CD8-positive, alpha-beta memory T cell (primary cell): ENCODE measurements around the gene VAMP2. TPM values are rescaled to one million over a fixed set of nuclear protein-coding genes. Genes with fewer than 3 reads are reported as not detected.
A peak's percentile ranks its signal among the peaks of the same experiment; 100 is the strongest.

Experiments
- CTCF ChIA-PET: fragments of 350-600 bp; sonication (Branson Sonifier 250); formaldehyde crosslinking; loops from one replicate; lab custom pipeline; 2021; ENCODE audit warnings: antibody characterized with exemption; lab: Charles Lee
- POLR2A ChIA-PET: fragments of 350-600 bp; sonication (Branson Sonifier 250); formaldehyde crosslinking; loops from one replicate; lab custom pipeline; 2021; ENCODE audit warnings: antibody characterized with exemption; lab: Charles Lee
- DNase-seq, 5 donors: peaks; one replicate each; pipeline versions ENCODE4 v3.0.0 to v3.0.0-alpha.2; 2020 to 2022; ENCODE audit warnings: mixed read lengths in 1 of 5
- H3K27ac ChIP-seq: one replicate; pipeline ENCODE4 v1.7.0; 2013; ENCODE audit warnings: low read depth, mild to moderate bottlenecking, low read length, moderate library complexity
- H3K27me3 ChIP-seq: 2 replicates; pipeline ENCODE4 v1.7.0; 2013; ENCODE audit warnings: low read length, mild to moderate bottlenecking; ENCODE audit not compliant: insufficient read depth, poor library complexity, severe bottlenecking
- H3K36me3 ChIP-seq: 2 replicates; pipeline ENCODE4 v1.7.0; 2013; ENCODE audit warnings: mild to moderate bottlenecking, low read length, moderate library complexity; ENCODE audit not compliant: insufficient read depth
- H3K4me1 ChIP-seq: 2 replicates; pipeline ENCODE4 v1.7.0; 2013; ENCODE audit warnings: mild to moderate bottlenecking, low read length, moderate library complexity; ENCODE audit not compliant: insufficient read depth
- H3K4me3 ChIP-seq: 2 replicates; pipeline ENCODE4 v1.7.0; 2013; ENCODE audit warnings: mild to moderate bottlenecking, low read length
- H3K9me3 ChIP-seq: 2 replicates; pipeline ENCODE4 v1.7.0; 2013; ENCODE audit warnings: mild to moderate bottlenecking, low read length
- H3K27ac Mint-ChIP-seq, 8 donors: one replicate each; pipeline ENCODE4 v1.8.0; 2020 to 2021; ENCODE audit warnings: mixed read lengths in 8 of 8, mild to moderate bottlenecking in 6 of 8, inconsistent platforms in 3 of 8, moderate library complexity in 3 of 8
- H3K27me3 Mint-ChIP-seq, 2 donors: one replicate each; pipeline ENCODE4 v1.8.0; 2020 to 2021; ENCODE audit warnings: mixed read lengths in 2 of 2, mild to moderate bottlenecking in 1 of 2, moderate library complexity in 1 of 2
- H3K36me3 Mint-ChIP-seq, 3 donors: one replicate each; pipeline ENCODE4 v1.8.0; 2020 to 2021; ENCODE audit warnings: mixed read lengths in 3 of 3, inconsistent platforms in 1 of 3, mild to moderate bottlenecking in 1 of 3
- H3K4me1 Mint-ChIP-seq, 3 donors: one replicate each; pipeline ENCODE4 v1.8.0; 2020 to 2021; ENCODE audit warnings: mixed read lengths in 3 of 3, inconsistent platforms in 1 of 3, mild to moderate bottlenecking in 1 of 3
- H3K4me3 Mint-ChIP-seq, 7 donors: one replicate each; pipeline ENCODE4 v1.8.0; 2020 to 2021; ENCODE audit warnings: mixed read lengths in 7 of 7, mild to moderate bottlenecking in 6 of 7, moderate library complexity in 4 of 7, inconsistent platforms in 2 of 7
- H3K9me3 Mint-ChIP-seq, 5 donors: one replicate each; pipeline ENCODE4 v1.8.0; 2020 to 2022; ENCODE audit warnings: mixed read lengths in 5 of 5, mild to moderate bottlenecking in 3 of 5, moderate library complexity in 2 of 5, inconsistent platforms in 1 of 5
- polyA plus RNA-seq: library from polyadenylated mRNA; unstranded; fragments of 300-500 nt; fragmentation: Illumina TruSeq; gene quantifications from one replicate; pipeline ENCODE4 v1.2.3, GENCODE V29; 2021
- total RNA-seq, 2 experiments: library from RNA; stranded (reverse); gene quantifications; one replicate each; pipeline ENCODE4 v1.2.3, GENCODE V29; 2021

VAMP2 gene
- total and polyA plus RNA-seq, 3 experiments from 2014 or later, result 38.3 to 98.3 (median 41.0) TPM

DNA sequence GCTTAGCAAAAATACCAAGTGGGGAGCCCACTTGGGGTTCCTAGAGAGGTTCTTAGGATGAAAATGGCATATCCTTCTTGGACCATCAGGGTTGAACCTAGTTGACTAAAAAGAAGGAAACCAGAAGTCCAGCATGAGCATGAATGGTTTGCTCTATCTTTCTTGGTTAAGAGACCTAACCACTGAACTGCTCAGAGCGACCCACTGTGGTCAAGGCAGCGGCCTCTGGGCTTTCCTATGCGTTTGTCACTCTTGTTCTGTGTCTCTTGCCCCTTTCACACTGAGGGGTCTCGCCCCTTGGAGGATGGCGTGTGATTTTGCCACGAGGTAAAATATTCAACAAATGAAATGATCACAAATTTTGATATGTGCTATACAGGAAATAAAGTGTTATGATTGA, 27.8 kb upstream of the VAMP2 start:
- Histone ChIP-seq H3K36me3 (no peaks in the 10 kb centered on the region), H3K27me3 (no peaks in the 10 kb centered on the region), H3K9me3 (no peaks in the 10 kb centered on the region), H3K4me3 (peak overlapping the region; percentile 18), H3K4me1 (peaks cover 39% of the 10 kb centered on the region), H3K27ac (peak overlapping the region; percentile 8)
- Mint-ChIP-seq H3K4me3 (peak overlapping the region in 1 of 7 donors; percentile 15), H3K27ac (peak overlapping the region in 5 of 8 donors; percentile 46 to 93 (median 85)), H3K27me3 (peaks cover 0 to under 1% of the 10 kb centered on the region in 2 donors), H3K9me3 (no peaks in the 10 kb centered on the region), H3K4me1 (peaks cover 12 to 13% (median 12%) of the 10 kb centered on the region in 3 donors), H3K36me3 (peaks cover 0 to 9% (median 0%) of the 10 kb centered on the region in 3 donors)
- CTCF ChIA-PET, result interaction anchor here (0.6 to 5.5 kb wide), 13 partner anchors 9 to 503 kb away, joined by 3 to 63 read pairs (median 4); partner anchors contain the start of genes ALOXE3 and KRABD2
- POLR2A ChIA-PET, result interaction anchor here (0.6 to 7.6 kb wide), 12 partner anchors 9 to 185 kb away, joined by 3 to 120 read pairs (median 7); partner anchors contain the start of genes AURKB, CTC1, RANGRF and SLC25A35
- DNase-seq, result no peak

DNA sequence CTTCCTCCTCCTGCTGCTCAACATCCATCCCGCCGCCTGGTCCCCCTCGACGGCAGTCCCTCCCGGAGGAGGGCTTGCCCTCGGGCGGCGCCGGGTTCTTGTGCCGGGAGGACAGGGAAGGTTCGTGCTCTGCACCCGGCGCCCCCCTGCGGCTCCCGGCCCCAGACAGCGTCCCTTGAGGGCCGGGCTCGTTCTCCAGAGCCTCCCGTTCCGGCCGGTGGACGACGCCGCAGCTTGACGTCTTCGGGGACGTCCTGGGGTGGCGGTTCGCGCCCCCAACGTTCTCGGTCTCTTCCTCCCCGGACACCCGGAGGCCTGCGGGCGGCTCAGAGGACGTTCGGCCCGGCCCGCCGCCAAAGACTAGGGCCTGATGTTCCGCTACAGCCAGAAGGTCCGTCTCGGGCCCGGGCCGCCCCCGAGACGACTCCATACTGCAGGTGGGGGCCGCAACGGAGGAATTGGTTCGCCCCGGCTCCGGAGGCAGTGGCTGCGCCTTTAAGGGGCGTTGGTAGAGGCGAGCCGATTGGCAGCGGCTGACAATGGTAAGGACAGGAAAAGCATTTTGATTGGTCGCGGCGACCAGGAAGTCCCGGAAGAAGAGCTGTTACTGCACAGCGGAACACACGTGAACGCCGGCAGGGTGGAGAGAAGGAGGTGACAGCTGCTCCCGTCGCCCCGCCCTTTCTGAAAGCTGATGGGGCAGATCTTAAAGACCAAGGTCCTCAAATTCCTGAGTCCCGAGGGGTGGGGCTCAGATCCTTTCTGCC, 27.1 kb upstream of the VAMP2 start, which contains the start of gene BORCS6:
BORCS6 (minus strand) TSS at position 470 of the 767 bp plus-strand sequence; CDS start at position 430, 40 bp downstream.
- peaks cover 39% of the 10 kb centered on the region for H3K4me1 ChIP-seq
- CTCF ChIA-PET, result interaction anchor here (0.6 to 5.5 kb wide), 16 partner anchors 9 to 502 kb away, joined by 3 to 63 read pairs (median 4); partner anchors contain the start of genes ALOXE3 and KRABD2
- H3K27ac Mint-ChIP-seq, result peak within 1 kb of the TSS; percentile 46 to 95 (median 88)

DNA sequence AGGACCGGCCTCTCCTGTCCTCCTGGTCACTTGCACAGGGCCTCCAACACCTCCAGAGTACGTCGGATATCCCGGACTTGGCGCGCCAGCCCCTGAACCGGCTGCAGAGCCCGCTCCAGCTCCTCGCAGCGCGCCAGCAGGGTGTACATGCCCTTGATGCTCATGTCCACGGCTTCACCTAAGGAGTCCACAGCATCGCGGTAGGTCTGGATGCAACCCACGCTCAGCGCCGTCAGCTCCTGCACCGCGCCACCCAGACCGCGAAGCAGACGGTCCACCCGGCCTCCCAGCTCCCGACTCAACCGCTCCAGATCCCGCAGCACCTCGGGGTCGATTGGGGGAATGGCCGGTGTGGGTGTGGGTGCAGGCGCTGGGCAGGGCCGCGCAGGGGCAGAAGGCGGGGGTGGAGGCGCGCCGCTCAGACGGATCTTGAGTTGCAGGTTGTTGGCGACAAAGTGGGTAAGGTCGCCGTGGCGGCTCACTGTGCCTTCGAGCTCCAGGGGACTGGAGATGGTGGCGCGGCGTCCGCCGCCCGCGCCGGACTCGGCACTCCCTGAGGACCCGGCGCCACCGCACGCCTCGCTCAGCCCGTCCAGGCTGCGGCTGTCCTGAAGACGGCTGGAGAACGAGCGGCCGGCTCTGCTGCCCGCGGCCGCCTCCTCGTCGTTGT, 26.4 kb upstream of the VAMP2 start:
- Histone ChIP-seq H3K4me1 (peaks cover 39% of the 10 kb centered on the region), H3K36me3 (no peaks in the 10 kb centered on the region), H3K4me3 (peak overlapping the region; percentile 92), H3K9me3 (no peaks in the 10 kb centered on the region), H3K27ac (peak overlapping the region; percentile 81), H3K27me3 (no peaks in the 10 kb centered on the region)
- CTCF ChIA-PET, result interaction anchor here (0.7 to 5.5 kb wide), 13 partner anchors 9 to 112 kb away, joined by 3 to 63 read pairs (median 7); partner anchors contain the start of genes ALOXE3, AURKB and CTC1
- Mint-ChIP-seq H3K36me3 (peaks cover 0 to 9% (median 0%) of the 10 kb centered on the region in 3 donors), H3K4me1 (peaks cover 12 to 16% (median 12%) of the 10 kb centered on the region in 3 donors), H3K9me3 (no peaks in the 10 kb centered on the region), H3K4me3 (no peak overlapping the region), H3K27me3 (peaks cover 0 to 3% of the 10 kb centered on the region in 2 donors), H3K27ac (peak overlapping the region in 5 of 8 donors; percentile 85 to 95 (median 91))
- POLR2A ChIA-PET, result interaction anchor here (0.8 to 7.6 kb wide), 11 partner anchors 10 to 106 kb away, joined by 3 to 120 read pairs (median 9); partner anchors contain the start of genes CTC1, RANGRF and SLC25A35
- peak in 2 of 5 donors; percentile 32 to 45 for DNase-seq

More for the DNA sequence above, 27.1 kb upstream of the VAMP2 start, which contains the start of gene BORCS6:
- no peaks in the 10 kb centered on the region for H3K27me3 ChIP-seq
- Mint-ChIP-seq H3K4me1 (peaks cover 12 to 13% (median 12%) of the 10 kb centered on the region in 3 donors), H3K4me3 (peak within 1 kb of the TSS in 1 of 7 donors; percentile 15), H3K27me3 (peaks cover 0 to 2% of the 10 kb centered on the region in 2 donors), H3K9me3 (no peaks in the 10 kb centered on the region), H3K36me3 (peaks cover 0 to 9% (median 0%) of the 10 kb centered on the region in 3 donors)
- peak; percentile 93 to 97 (median 95) for DNase-seq
- no peaks in the 10 kb centered on the region for H3K9me3 ChIP-seq
- no peaks in the 10 kb centered on the region for H3K36me3 ChIP-seq
- peak within 1 kb of the TSS; percentile 81 for H3K27ac ChIP-seq
- POLR2A ChIA-PET, result interaction anchor here (0.6 to 7.6 kb wide), 15 partner anchors 9 to 186 kb away, joined by 3 to 120 read pairs (median 6); partner anchors contain the start of genes AURKB, CTC1, RANGRF and SLC25A35
- H3K4me3 ChIP-seq, result peak within 1 kb of the TSS; percentile 92

DNA sequence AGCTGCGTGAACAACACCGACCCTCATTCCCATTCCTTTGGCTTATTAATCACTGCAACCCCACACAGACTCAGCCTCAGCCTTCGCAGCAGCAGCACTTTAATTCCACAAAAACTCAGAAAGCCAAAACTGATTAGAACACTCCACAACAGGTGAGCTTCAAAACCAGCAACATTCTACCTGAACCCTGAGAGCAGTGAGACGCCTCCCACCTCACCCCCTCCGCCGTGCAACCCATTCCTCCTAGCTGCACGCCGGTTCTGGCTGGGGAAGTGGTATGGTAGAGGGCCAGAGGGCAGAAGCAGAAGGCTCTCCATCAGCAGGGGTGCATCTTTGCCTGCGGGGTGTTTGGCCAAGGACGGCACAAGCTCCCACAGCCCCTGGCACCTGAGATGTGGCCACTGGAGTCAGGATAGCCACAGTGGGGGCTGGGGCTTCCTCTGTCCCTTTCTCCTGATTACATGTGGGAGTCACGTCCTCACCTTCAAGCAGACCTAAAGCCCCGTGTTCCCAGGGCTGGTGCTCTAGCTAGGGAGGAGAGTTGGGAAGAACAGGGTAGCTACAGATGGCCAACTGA, 25.6 kb upstream of the VAMP2 start:
- Mint-ChIP-seq H3K9me3 (no peaks in the 10 kb centered on the region), H3K4me1 (peaks cover 16 to 21% (median 17%) of the 10 kb centered on the region in 3 donors), H3K27ac (peak overlapping the region in 1 of 8 donors; percentile 87), H3K27me3 (peaks cover 0 to 3% of the 10 kb centered on the region in 2 donors), H3K4me3 (no peak overlapping the region), H3K36me3 (peaks cover 0 to 9% (median 0%) of the 10 kb centered on the region in 3 donors)
- POLR2A ChIA-PET, result interaction anchor here (0.6 to 7.6 kb wide), 10 partner anchors 13 to 708 kb away, joined by 3 to 120 read pairs (median 10); partner anchors contain the start of genes CTC1 and SLC25A35
- Histone ChIP-seq H3K36me3 (no peaks in the 10 kb centered on the region), H3K27ac (peak overlapping the region; percentile 81), H3K4me1 (peaks cover 39% of the 10 kb centered on the region), H3K27me3 (no peaks in the 10 kb centered on the region), H3K4me3 (peak overlapping the region; percentile 92), H3K9me3 (no peaks in the 10 kb centered on the region)
- DNase-seq, result peak in 1 of 5 donors; percentile 50
- CTCF ChIA-PET, result interaction anchor here (1.0 to 5.5 kb wide), 11 partner anchors 11 to 112 kb away, joined by 3 to 63 read pairs (median 11); partner anchors contain the start of genes ALOXE3, AURKB and CTC1

DNA sequence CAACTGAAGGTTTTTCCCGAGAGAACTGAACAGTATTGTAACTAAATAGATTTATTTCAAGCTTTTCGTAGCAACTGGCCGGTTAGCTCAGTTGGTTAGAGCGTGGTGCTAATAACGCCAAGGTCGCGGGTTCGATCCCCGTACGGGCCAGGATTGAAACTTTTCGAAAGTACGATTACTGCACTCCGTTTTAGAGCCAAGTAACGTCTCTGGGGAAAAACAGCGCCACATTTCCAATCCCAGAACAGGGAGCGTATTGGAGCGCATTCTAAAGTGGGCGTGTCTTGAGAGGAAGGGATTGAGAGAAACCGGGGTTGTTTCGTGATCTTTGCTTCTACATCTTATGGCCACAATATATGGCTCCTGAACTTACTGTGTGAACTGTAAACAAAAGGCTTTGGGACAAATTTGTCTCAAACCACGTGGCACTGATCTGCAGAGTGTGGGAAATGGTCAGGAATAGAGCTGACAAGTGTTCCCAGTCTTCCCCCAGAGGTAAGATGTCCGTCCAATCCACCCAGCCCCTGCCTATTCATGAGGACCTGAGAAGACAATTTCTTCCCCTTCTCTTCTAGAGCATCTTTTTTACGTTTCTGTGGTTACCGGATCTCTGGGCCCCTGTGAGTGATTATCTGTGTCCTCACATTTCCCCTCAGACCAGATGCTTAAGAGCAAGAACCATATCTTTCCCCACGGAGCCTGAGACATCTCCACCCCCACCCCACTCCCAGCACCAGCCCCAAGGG, 24.9 kb upstream of the VAMP2 start:
- H3K27ac ChIP-seq, result peak overlapping the region; percentile 81
- peak overlapping the region; percentile 92 for H3K4me3 ChIP-seq
- H3K4me1 ChIP-seq, result peaks cover 37% of the 10 kb centered on the region
- Mint-ChIP-seq H3K36me3 (peaks cover 0 to 9% (median 0%) of the 10 kb centered on the region in 3 donors), H3K9me3 (no peaks in the 10 kb centered on the region), H3K27me3 (peaks cover 0 to 3% of the 10 kb centered on the region in 2 donors), H3K27ac (no peak overlapping the region), H3K4me1 (peaks cover 16 to 21% (median 17%) of the 10 kb centered on the region in 3 donors), H3K4me3 (no peak overlapping the region)
- no peaks in the 10 kb centered on the region for H3K36me3 ChIP-seq
- DNase-seq, result peak in 4 of 5 donors; percentile 74 to 93 (median 86)
- ChIA-PET POLR2A (interaction anchor here (0.6 to 7.6 kb wide), 13 partner anchors 14 to 708 kb away, joined by 3 to 120 read pairs (median 9); partner anchors contain the start of genes CTC1 and SLC25A35), CTCF (interaction anchor here (0.6 to 5.5 kb wide), 13 partner anchors 12 to 113 kb away, joined by 3 to 63 read pairs (median 6); partner anchors contain the start of genes ALOXE3, AURKB, CTC1 and SLC25A35)
- no peaks in the 10 kb centered on the region for H3K9me3 ChIP-seq
- H3K27me3 ChIP-seq, result no peaks in the 10 kb centered on the region

DNA sequence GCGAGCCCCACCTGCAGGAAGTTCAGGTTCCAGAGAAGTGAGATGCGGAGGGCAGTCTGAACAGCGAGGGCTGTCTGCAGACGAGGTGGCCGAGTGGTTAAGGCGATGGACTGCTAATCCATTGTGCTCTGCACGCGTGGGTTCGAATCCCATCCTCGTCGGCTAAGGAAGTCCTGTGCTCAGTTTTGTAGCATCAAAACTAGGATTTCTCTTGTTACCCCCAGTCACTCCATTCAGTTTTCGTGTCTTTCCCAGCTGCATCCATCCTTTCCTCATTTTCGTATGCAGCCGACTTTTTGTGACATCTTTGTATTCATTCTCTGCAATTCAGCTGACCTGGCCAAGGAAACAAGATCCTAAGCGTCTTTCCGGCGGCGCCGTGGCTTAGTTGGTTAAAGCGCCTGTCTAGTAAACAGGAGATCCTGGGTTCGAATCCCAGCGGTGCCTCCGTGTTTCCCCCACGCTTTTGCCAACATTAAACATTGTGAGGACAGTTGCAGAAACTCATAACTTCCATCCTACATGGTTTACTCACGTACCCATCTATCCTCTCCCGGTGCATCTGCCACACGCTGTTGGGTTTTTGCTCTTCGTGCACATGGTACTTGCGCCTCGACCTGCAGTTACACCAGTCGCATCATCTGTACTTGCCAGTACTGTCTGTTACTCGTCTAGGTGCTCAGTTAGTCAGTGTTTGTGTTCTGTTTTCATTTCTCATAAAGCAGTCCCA, 24.2 kb upstream of the VAMP2 start:
- no peaks in the 10 kb centered on the region for H3K36me3 ChIP-seq
- ChIA-PET POLR2A (interaction anchor here (1.0 to 7.6 kb wide), 12 partner anchors 10 to 108 kb away, joined by 4 to 120 read pairs (median 8); partner anchors contain the start of genes AURKB, CTC1, SLC25A35 and TMEM107), CTCF (interaction anchor here (0.6 to 5.5 kb wide), 18 partner anchors 10 to 108 kb away, joined by 3 to 63 read pairs (median 5); partner anchors contain the start of genes ALOXE3, AURKB, CTC1 and SLC25A35)
- H3K36me3 Mint-ChIP-seq, result peaks cover 0 to 9% (median 0%) of the 10 kb centered on the region in 3 donors
- peaks cover 16 to 22% (median 17%) of the 10 kb centered on the region in 3 donors for H3K4me1 Mint-ChIP-seq
- peak overlapping the region; percentile 92 for H3K4me3 ChIP-seq
- no peak overlapping the region for H3K27ac Mint-ChIP-seq
- H3K27ac ChIP-seq, result peak overlapping the region; percentile 81
- peaks cover 30% of the 10 kb centered on the region for H3K4me1 ChIP-seq
- H3K9me3 ChIP-seq, result no peaks in the 10 kb centered on the region
- peaks cover 0 to 6% of the 10 kb centered on the region in 2 donors for H3K27me3 Mint-ChIP-seq
- H3K4me3 Mint-ChIP-seq, result no peak overlapping the region
- no peaks in the 10 kb centered on the region for H3K9me3 Mint-ChIP-seq
- no peaks in the 10 kb centered on the region for H3K27me3 ChIP-seq
- peak; percentile 74 to 93 (median 90) for DNase-seq
